ENCODE results near the gene H19. TPM values are rescaled to one million over a fixed set of nuclear protein-coding genes. Genes with fewer than 3 reads are reported as not detected.

H19 gene
- total and polyA plus RNA-seq, 9 of the 15 experiments (the other 6 are each of a cell fraction or from before 2014, with no cell fraction given) = 0.13 to 682 (median 15.7) TPM

GRCh38 chr11:2002042-2002776 is 4.6 kb upstream of the H19 start:
- Histone ChIP-seq H3K79me2 (ENCODE audit: control insufficient read depth, insufficient read depth, low read length) (no peaks in the 10 kb centered on the region), H3K9me1 (ENCODE audit: control insufficient read depth, insufficient read depth, low read length) (no peaks in the 10 kb centered on the region), H3K9me3 (replicated peaks; ENCODE audit: control insufficient read depth, insufficient read depth, low read depth, low read length) (no peaks in the 10 kb centered on the region), H3K36me3 (ENCODE audit: control insufficient read depth, insufficient read depth, low read length) (no peaks in the 10 kb centered on the region), H4K20me1 (replicated peaks; ENCODE audit: control insufficient read depth, insufficient read depth, low read length) (no peaks in the 10 kb centered on the region), H2AFZ (ENCODE audit: low read depth, low read length) (no peak overlapping the region), H3K4me3 (no peak overlapping the region), H3K4me2 (ENCODE audit: insufficient read depth, low read length) (no peak overlapping the region), H3K4me1 (replicated peaks in 1 of 2; ENCODE audit: control insufficient read depth in 2 of 2, insufficient read depth in 2 of 2, low read length in 2 of 2) (no peaks in the 10 kb centered on the region), H3K9ac (ENCODE audit: insufficient read depth in 1 of 2, low read depth in 2 of 2, low read length in 2 of 2) (no peak overlapping the region), H3K27me3 (ENCODE audit: control insufficient read depth in 2 of 2, insufficient read depth in 2 of 2, low read length in 2 of 2) (no peaks in the 10 kb centered on the region), H3K27ac (ENCODE audit: extremely low read depth, low read depth, low read length) (no peak overlapping the region)
- peak; percentile 82 for FAIRE-seq
- intact Hi-C loops (cut with micrococcal nuclease) = no loop called here
- WGBS (ENCODE audit: insufficient coverage, low coverage, missing lambda C conversion rate) = no CpG with 5 or more reads among the region's 42 CpGs
- POLR2A ChIA-PET = no interaction called here
- TF ChIP-seq SAP30 (IDR thresholded peaks at IDR 0.05; ENCODE audit: borderline replicate concordance, insufficient read depth, low read depth, low read length, poor library complexity, severe bottlenecking) = no peak
- TF ChIP-seq ZNF146 (CRISPR knock-in tag; IDR thresholded peaks at IDR 0.05; ENCODE audit: unreplicated experiment) = no peak
- no peak for TF ChIP-seq ZNF518B (CRISPR knock-in tag; IDR thresholded peaks at IDR 0.05)
- no peak for TF ChIP-seq TCF7L2 (IDR thresholded peaks at IDR 0.05; ENCODE audit: low read depth, low read length)
- no peak for TF ChIP-seq FOXK2 (conservative IDR thresholded peaks at IDR 0.05 in 1 of 2, IDR thresholded peaks at IDR 0.05 in 1 of 2; ENCODE audit: low read depth in 2 of 2)
- TF ChIP-seq HEY1 (CRISPR knock-in tag; IDR thresholded peaks at IDR 0.05; ENCODE audit: borderline replicate concordance) = no peak
- no peak for TF ChIP-seq PYGO2 (tag; IDR thresholded peaks at IDR 0.05)
- no peak for TF ChIP-seq PHB (CRISPR knock-in tag; IDR thresholded peaks at IDR 0.05)
- no peak for TF ChIP-seq POLR2H (tag; IDR thresholded peaks at IDR 0.05; ENCODE audit: low read depth)
- TF ChIP-seq ZNF445 (CRISPR knock-in tag; IDR thresholded peaks at IDR 0.05; ENCODE audit: low read depth) = no peak
- no peak for TF ChIP-seq HNRNPK (IDR thresholded peaks at IDR 0.05; ENCODE audit: low read depth, low read length, poor library complexity, severe bottlenecking)
- no peak for TF ChIP-seq XRCC4 (IDR thresholded peaks at IDR 0.05; ENCODE audit: extremely low read depth, insufficient read depth, insufficient read length)
- TF ChIP-seq, protein P1, sequence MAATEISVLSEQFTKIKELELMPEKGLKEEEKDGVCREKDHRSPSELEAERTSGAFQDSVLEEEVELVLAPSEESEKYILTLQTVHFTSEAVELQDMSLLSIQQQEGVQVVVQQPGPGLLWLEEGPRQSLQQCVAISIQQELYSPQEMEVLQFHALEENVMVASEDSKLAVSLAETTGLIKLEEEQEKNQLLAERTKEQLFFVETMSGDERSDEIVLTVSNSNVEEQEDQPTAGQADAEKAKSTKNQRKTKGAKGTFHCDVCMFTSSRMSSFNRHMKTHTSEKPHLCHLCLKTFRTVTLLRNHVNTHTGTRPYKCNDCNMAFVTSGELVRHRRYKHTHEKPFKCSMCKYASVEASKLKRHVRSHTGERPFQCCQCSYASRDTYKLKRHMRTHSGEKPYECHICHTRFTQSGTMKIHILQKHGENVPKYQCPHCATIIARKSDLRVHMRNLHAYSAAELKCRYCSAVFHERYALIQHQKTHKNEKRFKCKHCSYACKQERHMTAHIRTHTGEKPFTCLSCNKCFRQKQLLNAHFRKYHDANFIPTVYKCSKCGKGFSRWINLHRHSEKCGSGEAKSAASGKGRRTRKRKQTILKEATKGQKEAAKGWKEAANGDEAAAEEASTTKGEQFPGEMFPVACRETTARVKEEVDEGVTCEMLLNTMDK (IDR thresholded peaks at IDR 0.05; ENCODE audit: borderline replicate concordance, insufficient read depth, low read depth, low read length, poor library complexity, severe bottlenecking) = no peak
- no peak for TF ChIP-seq COPS2 (conservative IDR thresholded peaks at IDR 0.05)
- CTCF ChIA-PET (ENCODE audit: low intra/inter-chr PET ratio) = interaction anchor here (0.6 to 7.2 kb wide), 13 partner anchors 34 to 349 kb away, joined by 3 to 93 read pairs (median 14); partner anchors contain the start of genes LSP1, MRPL23 and TNNI2
- DNase-seq (ENCODE audit: extremely low read depth in 1 of 4, low spot score in 3 of 4) = no peak
- BruUV-seq (replicated peaks) = no TSS peak
- peak; percentile 74 for ATAC-seq
- in situ Hi-C loops (cut with MboI) = loop anchor here (10.0 to 25.0 kb wide), 2 partner anchors 127 to 315 kb away; partner anchors contain the start of gene KRTAP5-6

Data from K562 (cell line).